ENCODE results near the gene LRBA.
"Not testable (repeated sequence)": the region's sequence is repeated elsewhere in the genome, so short reads cannot be mapped to it uniquely, and the experiment has no call there.

Gene LRBA

DNA sequence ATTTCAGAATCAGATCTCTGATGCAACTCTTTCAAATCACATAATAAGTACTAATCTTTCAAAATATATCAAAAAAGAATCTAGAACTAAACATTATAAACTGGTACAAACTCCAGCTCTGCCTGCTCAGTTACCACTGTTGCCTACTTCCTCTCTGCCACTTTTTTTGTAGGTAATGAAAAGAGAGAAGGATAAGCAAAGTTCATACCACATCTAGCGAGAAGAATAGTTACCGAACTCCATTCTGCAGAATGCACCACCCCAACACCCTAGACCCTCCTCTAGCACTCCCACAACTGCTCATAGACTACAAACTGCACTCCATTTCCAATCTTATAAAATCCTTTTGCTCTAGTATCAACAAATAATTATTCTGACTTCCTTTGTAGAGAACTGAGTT is 19.7 kb upstream of the LRBA start:
- Histone ChIP-seq H3K27me3 (ENCODE audit: insufficient read depth, low read length) (no peaks in the 10 kb centered on the region), H3K36me3 (ENCODE audit: insufficient read depth, low read length) (no peaks in the 10 kb centered on the region), H3K4me3 (ENCODE audit: low read length) (no peak overlapping the region), H3K9me3 (ENCODE audit: low read length) (no peaks in the 10 kb centered on the region), H2AFZ (ENCODE audit: low read depth, low read length) (no peak overlapping the region), H3K4me1 (ENCODE audit: insufficient read depth, low read length) (no peaks in the 10 kb centered on the region)

DNA sequence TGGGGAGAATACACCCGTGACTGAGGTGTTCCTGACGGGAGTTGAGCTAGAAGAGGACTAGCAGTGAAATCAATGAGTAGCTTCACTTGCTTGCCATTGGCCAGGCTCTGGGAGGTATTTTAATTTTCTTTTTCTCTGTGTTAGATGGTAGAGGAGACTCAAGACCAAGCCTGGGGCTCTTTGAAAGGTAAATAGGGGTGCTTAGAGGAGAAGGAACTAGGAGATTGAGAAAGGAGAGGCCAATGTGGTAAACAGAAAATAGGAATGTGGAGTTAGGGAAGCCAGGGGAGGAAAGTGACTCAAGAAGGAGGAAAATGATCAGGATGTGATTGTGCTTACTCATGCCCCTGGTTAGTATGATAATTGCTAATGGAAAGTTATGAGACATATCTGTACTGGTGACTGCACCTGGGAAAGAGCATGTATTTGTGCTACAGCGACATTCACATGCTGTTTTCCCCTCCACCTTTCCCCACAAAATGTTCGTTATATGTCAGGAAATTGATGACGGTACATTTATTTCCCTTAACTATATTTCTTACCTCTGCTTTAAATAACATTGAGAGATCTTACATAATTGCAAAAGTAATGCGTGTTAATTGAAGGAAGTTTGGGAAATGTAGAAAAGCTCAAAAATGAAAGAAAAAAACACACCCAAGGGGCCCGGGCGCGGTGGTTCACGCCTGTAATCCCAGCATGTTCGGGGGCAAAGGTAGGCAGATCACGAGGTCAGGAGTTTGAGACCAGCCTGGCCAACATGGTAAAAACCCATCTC is 16.9 kb upstream of the LRBA start:
- Histone ChIP-seq H3K4me3 (ENCODE audit: low read length) (no peak overlapping the region), H3K27me3 (ENCODE audit: insufficient read depth, low read length) (no peaks in the 10 kb centered on the region), H2AFZ (ENCODE audit: low read depth, low read length) (no peak overlapping the region), H3K4me1 (ENCODE audit: insufficient read depth, low read length) (no peaks in the 10 kb centered on the region), H3K36me3 (ENCODE audit: insufficient read depth, low read length) (no peaks in the 10 kb centered on the region), H3K9me3 (ENCODE audit: low read length) (no peaks in the 10 kb centered on the region)

DNA sequence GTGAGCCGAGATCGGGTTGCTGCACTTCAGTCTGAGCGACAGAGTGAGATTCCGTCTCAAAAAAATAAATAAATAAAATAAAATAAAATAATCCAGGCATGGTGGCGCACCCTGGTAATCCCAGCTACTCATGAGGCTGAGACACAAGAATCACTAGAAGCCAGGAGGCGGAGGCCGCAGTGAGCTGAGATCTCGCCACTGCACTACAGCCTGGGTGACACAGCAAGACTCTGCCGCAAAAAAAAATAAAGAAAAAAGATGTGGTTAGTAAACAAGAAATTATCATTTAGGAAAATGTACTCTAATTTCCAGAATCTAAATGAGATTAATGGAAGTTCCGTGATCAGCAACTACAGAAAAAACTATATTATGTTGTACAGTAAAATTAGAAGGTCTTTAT is 14.5 kb upstream of the LRBA start:
- no peaks in the 10 kb centered on the region for H3K4me1 ChIP-seq (ENCODE audit: insufficient read depth, low read length)
- H3K4me3 ChIP-seq (ENCODE audit: low read length): no peak overlapping the region
- H3K36me3 ChIP-seq (ENCODE audit: insufficient read depth, low read length): no peaks in the 10 kb centered on the region
- H3K27me3 ChIP-seq (ENCODE audit: insufficient read depth, low read length): no peaks in the 10 kb centered on the region
- no peak overlapping the region for H2AFZ ChIP-seq (ENCODE audit: low read depth, low read length)
- H3K9me3 ChIP-seq (ENCODE audit: low read length): no peaks in the 10 kb centered on the region

DNA sequence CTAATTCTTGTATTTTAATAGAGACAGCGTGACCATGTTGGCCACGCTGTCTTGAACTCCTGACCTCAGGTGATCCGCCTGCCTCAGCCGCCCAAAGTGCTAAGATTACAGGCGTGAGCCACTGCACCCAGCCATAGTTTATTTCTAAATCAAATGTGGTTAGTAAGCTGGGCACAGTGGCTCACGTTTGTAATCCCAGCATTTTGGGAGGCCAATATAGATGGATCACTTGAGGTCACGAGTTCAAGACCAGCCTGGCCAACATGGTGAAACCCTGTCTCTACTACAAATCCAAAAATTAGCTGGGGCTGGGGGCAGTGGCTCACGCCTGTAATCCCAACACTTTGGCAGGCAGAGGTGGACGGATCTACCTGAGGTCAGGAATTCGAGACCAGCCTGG is 13.9 kb upstream of the LRBA start:
- H2AFZ ChIP-seq (ENCODE audit: low read depth, low read length); H3K36me3 ChIP-seq (ENCODE audit: insufficient read depth, low read length); H3K4me3 ChIP-seq (ENCODE audit: low read length); H3K9me3 ChIP-seq (ENCODE audit: low read length); H3K4me1 ChIP-seq (ENCODE audit: insufficient read depth, low read length); H3K27me3 ChIP-seq (ENCODE audit: insufficient read depth, low read length): not testable (repeated sequence)

DNA sequence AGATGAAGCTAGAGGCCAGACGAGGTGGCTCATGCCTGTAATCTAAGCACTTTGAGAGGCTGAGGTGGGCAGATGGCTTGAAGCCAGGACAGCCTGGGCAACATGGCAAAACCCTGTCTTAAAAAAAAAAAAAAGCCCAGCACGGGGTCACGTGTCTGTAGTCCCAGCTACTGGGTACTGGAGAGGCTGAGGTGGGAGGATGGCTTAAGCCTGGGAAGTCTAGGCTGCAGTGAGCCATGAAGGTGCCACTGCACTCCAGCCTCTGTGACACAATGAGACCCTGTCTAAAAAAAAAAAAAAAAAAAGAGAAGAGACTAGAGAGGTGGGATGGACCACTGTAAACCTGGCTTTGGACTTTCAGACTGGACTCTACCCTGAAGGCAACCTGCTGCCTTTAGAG is 10.7 kb upstream of the LRBA start:
- Histone ChIP-seq H3K4me1 (ENCODE audit: insufficient read depth, low read length) (no peaks in the 10 kb centered on the region), H3K27me3 (ENCODE audit: insufficient read depth, low read length) (no peaks in the 10 kb centered on the region), H3K36me3 (ENCODE audit: insufficient read depth, low read length) (no peaks in the 10 kb centered on the region), H3K9me3 (ENCODE audit: low read length) (no peaks in the 10 kb centered on the region), H2AFZ (ENCODE audit: low read depth, low read length) (no peak overlapping the region), H3K4me3 (ENCODE audit: low read length) (no peak overlapping the region)

DNA sequence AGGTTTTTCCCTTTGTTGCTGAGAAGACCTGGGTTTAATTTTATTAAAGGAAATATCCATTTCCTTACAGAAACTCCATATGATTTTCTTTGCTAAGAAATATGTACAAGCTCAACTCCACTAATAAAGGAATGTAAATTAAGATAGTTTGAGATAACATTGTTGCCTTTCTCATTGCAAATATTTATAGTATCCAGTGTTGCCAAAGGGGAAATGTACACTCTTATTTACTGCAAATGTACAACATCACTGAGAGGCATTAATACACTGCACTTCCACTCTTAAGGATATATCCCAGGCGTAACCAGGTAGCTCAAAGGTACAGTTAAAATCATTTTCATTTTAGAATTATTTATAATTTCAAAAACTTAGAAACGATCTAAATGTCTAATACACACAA is 7.5 kb upstream of the LRBA start:
- Histone ChIP-seq H3K36me3 (ENCODE audit: insufficient read depth, low read length) (no peaks in the 10 kb centered on the region), H2AFZ (ENCODE audit: low read depth, low read length) (no peak overlapping the region), H3K9me3 (ENCODE audit: low read length) (no peaks in the 10 kb centered on the region), H3K4me3 (ENCODE audit: low read length) (no peak overlapping the region), H3K27me3 (ENCODE audit: insufficient read depth, low read length) (no peaks in the 10 kb centered on the region), H3K4me1 (ENCODE audit: insufficient read depth, low read length) (no peaks in the 10 kb centered on the region)

DNA sequence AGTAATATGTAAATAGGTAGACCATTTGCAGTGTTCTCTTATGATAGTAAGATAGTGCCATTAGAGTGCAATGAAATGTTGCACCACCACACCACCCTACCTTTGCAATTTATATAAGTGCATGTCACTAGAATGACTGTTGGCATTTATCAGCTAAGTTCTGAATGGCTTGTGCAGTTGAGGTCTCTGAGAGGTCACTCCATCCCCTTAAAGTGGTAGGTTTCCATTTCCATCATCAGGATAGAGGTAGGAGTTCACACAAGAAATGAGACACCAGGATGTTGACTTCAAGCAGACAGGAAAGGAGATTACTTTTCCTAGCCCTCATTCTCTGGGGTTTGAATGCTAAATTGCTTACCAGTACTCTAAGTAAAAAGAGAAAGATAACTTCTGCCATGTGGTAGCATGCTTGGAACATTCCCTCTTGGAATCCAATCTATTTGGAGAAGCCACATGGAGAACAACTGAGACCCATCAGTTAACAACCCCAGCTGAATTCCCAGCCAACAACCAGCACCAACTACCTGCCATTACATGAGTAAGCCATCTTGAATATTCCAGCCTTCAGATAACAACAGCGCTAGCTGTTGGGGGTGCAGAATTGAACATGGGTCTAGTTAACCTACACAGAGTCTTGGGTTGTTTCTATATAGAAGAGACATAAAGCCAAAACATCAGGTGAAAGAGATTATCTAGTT is 6.7 kb upstream of the LRBA start:
- Histone ChIP-seq H3K36me3 (ENCODE audit: insufficient read depth, low read length) (no peaks in the 10 kb centered on the region), H3K4me3 (ENCODE audit: low read length) (no peak overlapping the region), H3K4me1 (ENCODE audit: insufficient read depth, low read length) (no peaks in the 10 kb centered on the region), H2AFZ (ENCODE audit: low read depth, low read length) (no peak overlapping the region), H3K9me3 (ENCODE audit: low read length) (no peaks in the 10 kb centered on the region), H3K27me3 (ENCODE audit: insufficient read depth, low read length) (no peaks in the 10 kb centered on the region)

DNA sequence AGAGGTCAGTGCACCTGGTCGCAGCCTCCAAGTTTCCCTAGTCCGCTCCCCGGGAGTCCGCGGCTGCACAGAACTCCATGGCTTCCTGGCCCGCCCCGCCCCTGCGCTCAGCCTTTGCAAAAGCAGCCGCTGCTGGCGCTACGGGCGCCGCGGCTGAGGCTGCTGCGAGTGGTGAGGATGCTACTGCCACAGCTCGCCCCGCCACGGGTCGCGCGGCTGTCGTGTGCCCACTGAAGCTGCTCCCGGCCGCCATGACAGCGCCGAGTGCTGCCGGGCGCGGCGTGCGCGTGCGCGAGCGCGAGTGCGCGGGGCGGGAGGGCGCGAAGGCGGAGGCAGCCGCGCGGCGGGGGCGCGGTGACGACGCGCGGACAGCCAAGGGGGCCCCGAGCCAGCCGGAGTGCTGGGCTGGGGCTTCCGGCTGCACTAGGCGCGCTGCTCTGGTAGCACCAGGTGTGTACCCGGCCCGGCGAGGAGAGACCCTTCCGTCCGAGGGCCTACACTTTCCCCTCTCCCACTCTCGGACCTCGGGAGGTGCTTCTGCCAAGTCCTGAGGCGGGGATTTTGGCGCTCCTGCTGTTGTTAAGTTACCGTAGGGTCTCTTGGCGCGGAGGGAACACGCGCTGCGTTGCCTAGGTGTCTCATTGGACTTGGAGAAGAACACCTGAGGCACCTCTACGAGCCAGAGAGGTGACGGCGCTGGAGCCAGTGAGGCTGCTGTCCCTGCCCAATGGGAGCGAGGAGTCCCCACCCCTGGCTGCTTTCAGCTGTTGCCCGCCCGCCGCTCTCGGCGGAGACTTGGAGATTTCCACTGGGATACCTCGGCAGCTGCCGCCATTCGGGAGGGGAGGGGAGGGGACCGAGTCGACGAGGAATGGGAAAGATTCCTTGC is 619 bp upstream of the LRBA start:
- H3K4me1 ChIP-seq (ENCODE audit: insufficient read depth, low read length): peaks cover 14% of the 10 kb centered on the region
- H3K4me3 ChIP-seq (ENCODE audit: low read length): peak overlapping the region; percentile 67
- H3K27me3 ChIP-seq (ENCODE audit: insufficient read depth, low read length): no peaks in the 10 kb centered on the region
- H2AFZ ChIP-seq (ENCODE audit: low read depth, low read length): peak overlapping the region; percentile 98
- no peaks in the 10 kb centered on the region for H3K9me3 ChIP-seq (ENCODE audit: low read length)
- H3K36me3 ChIP-seq (ENCODE audit: insufficient read depth, low read length): peaks cover 2% of the 10 kb centered on the region

DNA sequence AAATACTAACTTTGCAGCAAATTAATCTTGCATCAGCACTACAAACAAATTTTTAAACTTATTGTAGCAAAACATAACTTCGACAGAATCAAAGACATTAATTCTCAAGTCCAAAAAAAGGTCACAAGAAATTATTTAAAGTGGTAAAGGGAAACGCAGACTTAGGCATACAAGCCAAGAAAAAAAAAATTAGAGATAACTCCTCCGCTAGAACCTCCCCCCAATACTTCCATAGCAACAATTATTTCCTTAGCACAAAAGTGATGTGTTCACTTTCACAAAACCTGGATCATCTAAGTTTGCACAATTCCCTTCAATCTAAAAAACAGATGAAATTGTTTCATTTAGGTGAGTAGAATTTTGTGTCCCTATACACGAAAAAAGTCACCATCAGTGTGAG is 1.1 kb downstream of the LRBA start:
- peak overlapping the region; percentile 67 for H3K4me3 ChIP-seq (ENCODE audit: low read length)
- peaks cover 2% of the 10 kb centered on the region for H3K36me3 ChIP-seq (ENCODE audit: insufficient read depth, low read length)
- peaks cover 14% of the 10 kb centered on the region for H3K4me1 ChIP-seq (ENCODE audit: insufficient read depth, low read length)
- no peak overlapping the region for H2AFZ ChIP-seq (ENCODE audit: low read depth, low read length)
- H3K9me3 ChIP-seq (ENCODE audit: low read length): no peaks in the 10 kb centered on the region
- H3K27me3 ChIP-seq (ENCODE audit: insufficient read depth, low read length): no peaks in the 10 kb centered on the region

DNA sequence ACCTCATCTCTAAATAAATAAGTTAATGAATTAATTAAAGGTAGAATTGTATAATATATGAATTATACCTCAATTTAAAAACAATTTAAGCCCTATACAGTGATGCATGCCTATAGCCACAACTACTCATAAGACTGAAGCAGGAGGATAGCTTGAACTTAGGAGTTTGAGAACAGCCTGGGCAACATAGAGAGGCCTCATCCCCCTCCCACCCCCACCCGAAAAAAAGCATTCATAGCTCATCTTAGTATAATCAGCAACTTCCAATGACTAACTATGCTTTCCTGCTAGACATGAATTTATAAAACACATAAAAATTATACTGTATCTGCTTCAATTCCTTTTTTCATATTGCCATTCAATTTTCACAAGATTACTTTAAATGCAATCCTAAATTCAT is 1.6 kb downstream of the LRBA start:
- no peaks in the 10 kb centered on the region for H3K27me3 ChIP-seq (ENCODE audit: insufficient read depth, low read length)
- H3K36me3 ChIP-seq (ENCODE audit: insufficient read depth, low read length): peaks cover 2% of the 10 kb centered on the region
- H2AFZ ChIP-seq (ENCODE audit: low read depth, low read length): no peak overlapping the region
- no peaks in the 10 kb centered on the region for H3K9me3 ChIP-seq (ENCODE audit: low read length)
- peak overlapping the region; percentile 67 for H3K4me3 ChIP-seq (ENCODE audit: low read length)
- peaks cover 14% of the 10 kb centered on the region for H3K4me1 ChIP-seq (ENCODE audit: insufficient read depth, low read length)

DNA sequence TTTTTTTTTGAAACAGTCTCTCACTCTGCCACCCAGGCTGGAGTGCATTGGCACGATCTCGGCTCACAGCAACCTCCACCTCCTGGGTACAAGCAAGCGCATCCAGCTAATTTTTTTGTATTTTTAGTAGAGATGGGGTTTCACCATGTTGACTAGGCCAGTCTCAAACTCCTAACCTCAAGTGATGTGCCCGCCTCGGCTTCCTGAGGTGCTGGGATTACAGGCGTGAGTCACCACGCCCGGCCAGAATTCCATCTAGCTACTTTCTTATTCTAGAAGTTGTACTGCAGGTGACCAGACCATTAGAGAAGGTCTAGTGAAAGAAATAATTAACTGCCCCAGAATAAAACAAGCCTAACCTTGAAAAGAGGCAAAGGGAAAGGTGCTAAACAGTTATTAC is 2.3 kb downstream of the LRBA start:
- H3K4me1 ChIP-seq (ENCODE audit: insufficient read depth, low read length): peaks cover 14% of the 10 kb centered on the region
- H2AFZ ChIP-seq (ENCODE audit: low read depth, low read length): no peak overlapping the region
- no peak overlapping the region for H3K4me3 ChIP-seq (ENCODE audit: low read length)
- H3K27me3 ChIP-seq (ENCODE audit: insufficient read depth, low read length): no peaks in the 10 kb centered on the region
- H3K36me3 ChIP-seq (ENCODE audit: insufficient read depth, low read length): peaks cover 2% of the 10 kb centered on the region
- no peaks in the 10 kb centered on the region for H3K9me3 ChIP-seq (ENCODE audit: low read length)

DNA sequence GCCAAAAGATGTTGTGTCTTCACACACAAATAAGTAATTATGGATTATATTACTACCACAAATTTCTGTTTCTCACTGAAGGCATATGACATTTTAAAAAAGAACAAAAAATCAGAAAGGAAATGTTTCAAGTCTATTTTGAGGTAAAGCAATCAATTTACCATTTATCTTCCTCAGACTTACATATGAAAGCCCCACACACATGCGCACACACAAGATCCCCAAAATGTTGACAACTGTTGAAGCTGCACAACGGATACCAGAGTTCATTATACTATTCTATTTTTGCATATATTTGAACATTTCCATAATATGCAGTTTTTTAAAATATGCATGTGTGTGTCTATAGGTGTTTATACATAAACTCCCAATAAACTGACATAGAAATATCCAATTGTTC is 2.7 kb downstream of the LRBA start:
- Histone ChIP-seq H3K36me3 (ENCODE audit: insufficient read depth, low read length) (peaks cover 2% of the 10 kb centered on the region), H2AFZ (ENCODE audit: low read depth, low read length) (no peak overlapping the region), H3K4me1 (ENCODE audit: insufficient read depth, low read length) (peaks cover 14% of the 10 kb centered on the region), H3K27me3 (ENCODE audit: insufficient read depth, low read length) (no peaks in the 10 kb centered on the region), H3K4me3 (ENCODE audit: low read length) (no peak overlapping the region), H3K9me3 (ENCODE audit: low read length) (no peaks in the 10 kb centered on the region)

DNA sequence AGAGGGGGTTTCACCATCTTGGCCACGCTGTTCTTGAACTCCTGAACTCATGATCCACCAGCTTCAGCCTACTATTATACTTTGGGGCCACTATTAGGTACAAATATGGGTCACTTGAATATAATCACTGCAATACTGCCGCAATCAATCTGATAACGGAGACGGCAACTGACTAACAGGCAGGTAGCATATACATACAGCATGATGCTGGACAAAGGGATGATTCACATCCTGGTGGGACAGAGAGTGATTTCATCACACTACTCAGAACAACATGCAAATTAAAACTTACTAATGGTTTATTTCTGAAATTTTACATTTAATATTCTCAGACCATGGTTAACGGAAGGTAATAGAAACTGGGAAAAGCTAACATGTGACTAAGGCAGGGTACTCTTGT is 10.9 kb downstream of the LRBA start:
- H3K4me1 ChIP-seq (ENCODE audit: insufficient read depth, low read length): no peaks in the 10 kb centered on the region
- no peaks in the 10 kb centered on the region for H3K9me3 ChIP-seq (ENCODE audit: low read length)
- no peaks in the 10 kb centered on the region for H3K36me3 ChIP-seq (ENCODE audit: insufficient read depth, low read length)
- H3K4me3 ChIP-seq (ENCODE audit: low read length): no peak overlapping the region
- no peak overlapping the region for H2AFZ ChIP-seq (ENCODE audit: low read depth, low read length)
- no peaks in the 10 kb centered on the region for H3K27me3 ChIP-seq (ENCODE audit: insufficient read depth, low read length)
